Gastrocnemius medialis (tissue), 4 donors: ENCODE measurements around the gene ITGB7.

Experiments
- CTCF ChIP-seq, 5 experiments: fragments of 450-650 bp in 3 of 5; fragments of 200-600 bp in 2 of 5; sonication (generic) in 2 of 5; IDR thresholded peaks in 4 of 5; conservative IDR thresholded peaks in 1 of 5; 1 replicate in 4 of 5; 2 replicates in 1 of 5; pipeline ENCODE4 v1.5.1; 2016 to 2019; ENCODE audit warnings: antibody characterized with exemption in 5 of 5, mild to moderate bottlenecking in 3 of 5, moderate library complexity in 3 of 5
- POLR2A ChIP-seq, 2 donors: fragments of 450-650 bp; IDR thresholded peaks; one replicate each; pipeline ENCODE4 v1.6.1; 2017; ENCODE audit warnings: antibody characterized with exemption in 2 of 2, mild to moderate bottlenecking in 2 of 2, moderate library complexity in 2 of 2

- TF ChIP-seq POLR2A (IDR thresholded peaks at IDR 0.05), result no peak
- TF ChIP-seq CTCF (IDR thresholded peaks at IDR 0.05 in 4 of 5, conservative IDR thresholded peaks at IDR 0.05 in 1 of 5), result no peak
Observed at GRCh38 chr12:53219956-53220693, 13.1 kb upstream of the ITGB7 start.
